Measurements from ENCODE around the gene SPANXA2.
"Not testable (repeated sequence)": the region's sequence is repeated elsewhere in the genome, so short reads cannot be mapped to it uniquely, and the experiment has no call there.

The SPANXA2 gene, protein sequence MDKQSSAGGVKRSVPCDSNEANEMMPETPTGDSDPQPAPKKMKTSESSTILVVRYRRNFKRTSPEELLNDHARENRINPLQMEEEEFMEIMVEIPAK

DNA sequence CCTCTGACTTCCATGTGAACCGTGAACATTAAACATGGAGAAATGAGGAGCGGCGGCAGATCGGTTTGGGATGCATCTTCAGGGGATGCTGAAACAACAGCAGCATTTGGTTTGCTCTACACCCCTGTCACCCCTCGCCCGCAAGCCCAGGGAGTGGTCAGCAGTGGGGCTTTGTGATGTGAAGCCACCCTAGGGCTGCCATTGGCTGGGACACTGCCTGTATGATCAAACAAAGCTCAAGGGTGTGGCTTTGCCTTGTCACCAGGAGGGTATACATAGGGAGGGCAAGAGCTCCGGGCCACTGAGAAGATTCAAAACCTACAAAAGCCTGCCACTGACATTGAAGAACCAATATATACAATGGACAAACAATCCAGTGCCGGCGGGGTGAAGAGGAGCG is at the start of gene SPANXA2:
SPANXA2 (plus strand) TSS at position 301 of the 400 bp plus-strand sequence; CDS start at position 361, 60 bp downstream.
- not testable (repeated sequence) for DNase-seq

DNA sequence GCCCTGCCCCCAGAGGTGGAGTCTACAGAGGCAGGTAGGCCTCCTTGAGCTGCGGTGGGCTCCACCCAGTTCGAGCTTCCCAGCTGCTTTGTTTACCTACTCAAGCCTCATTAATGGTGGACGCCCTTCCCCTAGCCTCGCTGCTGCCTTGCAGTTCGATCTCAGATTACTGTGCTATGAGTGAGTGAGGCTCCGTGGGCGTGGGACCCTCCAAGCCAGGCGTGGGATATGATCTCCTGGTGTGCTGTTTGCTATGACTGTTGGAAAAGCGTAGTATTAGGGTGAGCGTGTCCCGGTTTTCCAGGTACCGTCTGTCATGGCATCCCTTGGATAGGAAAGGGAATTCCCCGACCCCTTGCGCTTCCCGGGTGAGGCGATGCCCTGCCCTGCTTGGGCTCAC is 47.0 kb upstream of the SPANXA2 start:
- not testable (repeated sequence) for DNase-seq

- not testable (repeated sequence) for DNase-seq
Measured at GRCh38 chrX:141584638-141585037, 4.9 kb upstream of the SPANXA2 start, which contains the start of gene SPANXA1. Gene SPANXA1, minus strand, starts transcription at chrX:141584738. Its CDS starts 60 bp downstream, at chrX:141584678.

DNA sequence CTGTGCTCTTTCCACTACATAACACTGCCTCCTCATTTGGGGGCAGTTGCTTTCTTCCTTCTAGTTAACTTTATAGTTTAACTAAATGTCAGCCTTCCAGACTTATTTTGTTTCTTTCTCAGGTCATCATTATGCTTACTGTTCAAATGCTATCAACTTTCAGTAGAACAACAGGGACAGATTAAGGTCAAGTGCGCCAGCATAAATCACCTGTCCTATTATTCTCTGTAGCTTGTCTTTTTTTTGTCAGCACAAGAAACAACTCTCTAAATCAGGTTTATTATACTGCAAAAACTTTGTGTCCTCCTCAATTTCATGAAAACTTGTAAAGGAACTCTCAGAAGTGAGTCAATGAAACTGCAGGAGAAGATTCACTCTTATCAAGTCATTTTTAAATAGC is 19.6 kb downstream of the SPANXA2 start:
- DNase-seq, result no peak

DNA sequence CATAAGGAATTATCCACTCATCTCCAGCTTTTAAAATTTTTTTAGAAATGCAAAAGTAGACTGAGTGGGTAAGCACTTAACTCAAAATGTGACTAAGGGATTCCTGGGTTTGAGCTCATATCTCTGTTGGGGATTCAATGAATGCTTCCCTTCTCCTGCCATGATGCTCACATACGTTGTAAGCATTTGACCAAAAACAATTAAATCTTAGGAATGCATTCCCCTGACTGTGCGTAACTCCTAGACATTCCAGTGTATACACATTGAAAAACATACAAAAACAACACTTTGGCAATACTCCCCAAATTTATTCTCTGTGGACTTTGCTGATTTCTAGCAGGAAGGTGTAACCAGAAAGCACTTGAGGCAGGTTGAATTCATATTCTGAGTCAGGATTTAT is 29.8 kb downstream of the SPANXA2 start:
- no peak for DNase-seq

- no peak for DNase-seq
Measured at GRCh38 chrX:141632124-141632523, 42.6 kb downstream of the SPANXA2 start.

- DNase-seq, result no peak
Measured at GRCh38 chrX:141638550-141638949, 49.0 kb downstream of the SPANXA2 start.
